Calu3 (cell line): ENCODE measurements around the gene STK16. TPM values are rescaled to one million over a fixed set of nuclear protein-coding genes. Genes with fewer than 3 reads are reported as not detected.

ENCODE experiments used
- BruUV-seq: library from RNA; stranded (reverse); fragments of 400-500 nt; replicated peaks from 2 replicates; lab custom pipeline; 2021; lab: Mats Ljungman, UMichigan
- CTCF ChIA-PET: fragments of 300-600 bp; sonication (Branson Sonifier 250); formaldehyde crosslinking; loops from one replicate; lab custom pipeline; 2022; ENCODE audit warnings: antibody characterized with exemption; lab: Charles Lee
- DNase-seq: peaks from one replicate; pipeline ENCODE4 v3.0.0; 2022
- H3K27ac Mint-ChIP-seq: one replicate; pipeline ENCODE4 v1.8.0; 2022; ENCODE audit warnings: mixed read lengths; ENCODE audit not compliant: unreplicated experiment
- H3K27me3 Mint-ChIP-seq: one replicate; pipeline ENCODE4 v1.8.0; 2022; ENCODE audit warnings: mixed read lengths; ENCODE audit not compliant: unreplicated experiment
- H3K36me3 Mint-ChIP-seq: one replicate; pipeline ENCODE4 v1.8.0; 2022; ENCODE audit warnings: mild to moderate bottlenecking, moderate library complexity, mixed read lengths; ENCODE audit not compliant: insufficient read depth, unreplicated experiment
- H3K4me1 Mint-ChIP-seq: one replicate; pipeline ENCODE4 v1.8.0; 2022; ENCODE audit warnings: mild to moderate bottlenecking, low read depth, mixed read lengths; ENCODE audit not compliant: unreplicated experiment
- H3K4me3 Mint-ChIP-seq: one replicate; pipeline ENCODE4 v1.8.0; 2022; ENCODE audit warnings: mild to moderate bottlenecking, low read depth, moderate library complexity, mixed read lengths; ENCODE audit not compliant: unreplicated experiment
- H3K9me3 Mint-ChIP-seq: one replicate; pipeline ENCODE4 v1.8.0; 2022; ENCODE audit warnings: low read depth, mixed read lengths; ENCODE audit not compliant: unreplicated experiment
- intact Hi-C: fragments of 100-400 bp; cut with micrococcal nuclease; formaldehyde crosslinking; loops from one replicate; pipeline ENCODE4 v1.10.0; 2022; ENCODE audit not compliant: unreplicated experiment
- total RNA-seq: library from RNA; stranded (reverse); gene quantifications from 2 replicates; pipeline ENCODE4 v1.2.3, GENCODE V29; 2022
- TF ChIP-seq, protein P1 (sequence below): fragments of 200-600 bp; IDR thresholded peaks from one replicate; pipeline ENCODE4 v1.8.0; 2022; ENCODE audit warnings: antibody characterized with exemption; ENCODE audit not compliant: unreplicated experiment

Gene STK16
- total RNA-seq, 1 experiment from 2014 or later = 26.7 TPM

DNA sequence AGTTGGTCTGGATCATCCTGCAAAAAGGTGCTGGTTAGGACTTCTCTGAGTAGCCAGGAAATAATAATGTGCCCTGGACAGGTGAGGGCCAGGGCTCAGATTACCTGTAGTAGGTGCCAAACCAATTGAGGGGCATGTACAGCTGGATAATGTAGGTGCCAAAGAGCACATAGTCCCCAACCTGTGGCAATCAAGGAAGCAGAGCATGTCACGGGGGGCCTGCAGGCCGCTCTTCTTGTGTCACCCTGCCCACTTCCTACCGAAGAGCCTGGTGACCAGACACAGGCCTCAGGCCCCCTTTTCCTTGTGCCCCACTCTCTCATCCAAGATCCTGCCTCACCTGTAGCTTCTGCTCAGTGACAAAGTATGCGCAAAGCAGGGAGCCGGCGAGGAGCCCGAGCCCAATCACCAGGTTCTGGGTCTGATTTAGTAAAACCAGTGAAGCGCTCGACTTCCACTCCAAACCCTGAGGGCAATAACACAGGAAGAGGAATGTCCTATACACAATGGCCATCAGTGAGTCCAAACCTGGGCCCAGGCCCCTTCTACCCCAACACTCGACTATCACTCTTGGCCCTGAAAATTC, 31.7 kb upstream of the STK16 start:
- no peak for DNase-seq
- H3K27ac Mint-ChIP-seq = no peak overlapping the region
- no peak overlapping the region for H3K4me3 Mint-ChIP-seq
- BruUV-seq = no TSS peak
- intact Hi-C loops = loop anchor here (10.0 kb wide), 1 partner anchor 49 kb away; the partner anchor contains the start of gene NHEJ1
- peaks cover 15% of the 10 kb centered on the region for H3K36me3 Mint-ChIP-seq
- H3K4me1 Mint-ChIP-seq = peaks cover 19% of the 10 kb centered on the region
- CTCF ChIA-PET = no interaction called here
- H3K27me3 Mint-ChIP-seq = no peaks in the 10 kb centered on the region
- TF ChIP-seq, protein P1, sequence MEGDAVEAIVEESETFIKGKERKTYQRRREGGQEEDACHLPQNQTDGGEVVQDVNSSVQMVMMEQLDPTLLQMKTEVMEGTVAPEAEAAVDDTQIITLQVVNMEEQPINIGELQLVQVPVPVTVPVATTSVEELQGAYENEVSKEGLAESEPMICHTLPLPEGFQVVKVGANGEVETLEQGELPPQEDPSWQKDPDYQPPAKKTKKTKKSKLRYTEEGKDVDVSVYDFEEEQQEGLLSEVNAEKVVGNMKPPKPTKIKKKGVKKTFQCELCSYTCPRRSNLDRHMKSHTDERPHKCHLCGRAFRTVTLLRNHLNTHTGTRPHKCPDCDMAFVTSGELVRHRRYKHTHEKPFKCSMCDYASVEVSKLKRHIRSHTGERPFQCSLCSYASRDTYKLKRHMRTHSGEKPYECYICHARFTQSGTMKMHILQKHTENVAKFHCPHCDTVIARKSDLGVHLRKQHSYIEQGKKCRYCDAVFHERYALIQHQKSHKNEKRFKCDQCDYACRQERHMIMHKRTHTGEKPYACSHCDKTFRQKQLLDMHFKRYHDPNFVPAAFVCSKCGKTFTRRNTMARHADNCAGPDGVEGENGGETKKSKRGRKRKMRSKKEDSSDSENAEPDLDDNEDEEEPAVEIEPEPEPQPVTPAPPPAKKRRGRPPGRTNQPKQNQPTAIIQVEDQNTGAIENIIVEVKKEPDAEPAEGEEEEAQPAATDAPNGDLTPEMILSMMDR = no peak
- no peaks in the 10 kb centered on the region for H3K9me3 Mint-ChIP-seq

DNA sequence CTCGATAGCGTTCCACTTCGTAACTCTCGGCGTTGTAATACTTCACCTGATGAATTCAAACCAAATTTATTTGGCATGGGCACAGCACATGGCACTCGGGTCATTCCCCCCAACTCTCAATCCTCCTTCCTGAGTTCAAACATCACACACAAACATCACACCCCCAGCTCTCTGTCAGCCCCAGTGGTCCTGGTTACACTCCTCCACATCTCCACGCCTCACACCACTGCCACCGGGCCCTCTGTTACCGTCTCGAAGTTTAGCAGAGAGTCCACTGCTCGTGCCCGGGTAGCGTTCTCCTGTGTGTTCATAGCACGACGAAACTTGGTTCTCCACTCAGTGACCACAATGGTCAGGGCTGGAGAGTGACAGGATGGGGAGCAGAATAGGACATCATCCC, 31.1 kb upstream of the STK16 start:
- intact Hi-C loops = loop anchor here (10.0 kb wide), 1 partner anchor 49 kb away; the partner anchor contains the start of gene NHEJ1
- Mint-ChIP-seq H3K27me3 (no peaks in the 10 kb centered on the region), H3K4me3 (no peak overlapping the region), H3K27ac (no peak overlapping the region), H3K4me1 (peaks cover 18% of the 10 kb centered on the region), H3K36me3 (peaks cover 21% of the 10 kb centered on the region), H3K9me3 (no peaks in the 10 kb centered on the region)
- CTCF ChIA-PET = no interaction called here
- BruUV-seq = no TSS peak
- TF ChIP-seq, protein P1 = no peak
- no peak for DNase-seq

DNA sequence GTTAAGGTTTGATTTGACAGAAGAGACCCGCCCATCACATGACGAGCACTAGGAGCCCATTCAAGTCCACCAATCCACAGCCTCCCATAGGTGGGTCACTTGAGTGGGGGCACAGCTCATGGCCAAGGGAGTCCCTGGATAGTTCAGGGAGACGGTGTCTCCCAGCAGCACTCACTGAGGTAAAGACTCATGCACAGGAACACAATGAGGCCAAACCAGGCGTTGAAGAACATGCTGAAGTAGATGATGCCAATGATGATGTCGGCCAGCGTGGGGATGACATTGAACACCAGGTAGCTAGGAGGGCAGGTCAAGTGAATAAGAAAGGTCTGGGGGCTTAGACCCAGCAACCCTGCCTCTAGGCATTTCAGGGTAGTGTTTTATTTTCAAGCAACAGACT, 30.5 kb upstream of the STK16 start:
- BruUV-seq = no TSS peak
- H3K27ac Mint-ChIP-seq = no peak overlapping the region
- TF ChIP-seq, protein P1 = no peak
- intact Hi-C loops = loop anchor here (5.0 to 10.0 kb wide), 2 partner anchors 50 to 63 kb away; partner anchors contain the start of genes DNAJB2 and NHEJ1
- DNase-seq = no peak
- peaks cover 27% of the 10 kb centered on the region for H3K36me3 Mint-ChIP-seq
- CTCF ChIA-PET = no interaction called here
- H3K9me3 Mint-ChIP-seq = no peaks in the 10 kb centered on the region
- H3K4me3 Mint-ChIP-seq = no peak overlapping the region
- peaks cover 18% of the 10 kb centered on the region for H3K4me1 Mint-ChIP-seq
- no peaks in the 10 kb centered on the region for H3K27me3 Mint-ChIP-seq

DNA sequence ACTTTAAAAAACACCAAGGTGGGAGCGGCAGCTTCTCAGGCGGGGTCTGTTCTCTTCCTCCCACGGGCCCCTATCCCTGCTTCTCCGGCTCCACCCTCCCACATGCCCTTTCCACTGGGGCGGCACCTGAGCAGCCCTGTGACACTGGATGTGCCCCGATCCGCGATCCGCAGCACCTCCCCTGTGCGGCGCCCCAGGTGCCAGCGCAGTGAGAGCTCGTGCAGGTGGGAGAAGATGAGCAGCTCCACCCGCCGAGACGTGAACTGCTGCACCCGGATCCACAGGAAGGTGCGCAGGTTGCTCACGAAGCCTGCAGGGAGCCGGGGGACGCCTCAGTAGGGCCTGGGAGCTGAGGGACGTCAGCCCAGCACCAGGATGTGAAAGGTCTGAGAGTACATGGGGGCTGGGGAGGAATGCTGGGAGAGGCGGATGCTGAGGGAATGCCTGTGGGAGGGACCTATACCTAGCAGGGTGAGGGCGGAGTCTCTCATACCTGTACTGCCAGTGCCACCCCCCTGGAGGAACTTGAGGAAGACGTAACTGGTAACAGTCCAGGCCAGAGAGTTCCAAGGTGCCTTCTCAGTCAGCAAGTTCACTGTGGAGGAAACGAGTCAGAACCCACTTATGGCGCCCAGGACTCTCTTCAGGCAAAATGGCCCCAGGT, 29.3 kb upstream of the STK16 start:
- no peaks in the 10 kb centered on the region for H3K27me3 Mint-ChIP-seq
- intact Hi-C loops = loop anchor here (5.0 to 10.0 kb wide), 2 partner anchors 51 to 61 kb away; partner anchors contain the start of genes DNAJB2 and NHEJ1
- BruUV-seq = no TSS peak
- no peak for DNase-seq
- no peak overlapping the region for H3K27ac Mint-ChIP-seq
- H3K4me3 Mint-ChIP-seq = no peak overlapping the region
- TF ChIP-seq, protein P1 = no peak
- H3K36me3 Mint-ChIP-seq = peaks cover 36% of the 10 kb centered on the region
- CTCF ChIA-PET = interaction anchor here (2.6 kb wide), 1 partner anchor 38 kb away, joined by 10 read pairs; the partner anchor contains the start of genes TUBA4A and TUBA4B
- peaks cover 18% of the 10 kb centered on the region for H3K4me1 Mint-ChIP-seq
- H3K9me3 Mint-ChIP-seq = no peaks in the 10 kb centered on the region
